PC-9 (cell line): ENCODE data around the gene ITSN1. TPM values are rescaled to one million over a fixed set of nuclear protein-coding genes. Genes with fewer than 3 reads are reported as not detected.

ENCODE experiments used
- BruUV-seq: library from RNA; stranded (reverse); fragments of 400-500 nt; replicated peaks from 2 replicates; lab custom pipeline; 2021; lab: Mats Ljungman, UMichigan
- CTCF ChIA-PET: fragments of 300-600 bp; sonication (Branson Sonifier 250); formaldehyde crosslinking; loops from one replicate; lab custom pipeline; 2022; ENCODE audit warnings: antibody characterized with exemption; lab: Charles Lee
- POLR2A ChIA-PET: fragments of 300-600 bp; sonication (Branson Sonifier 250); formaldehyde crosslinking; loops from one replicate; lab custom pipeline; 2022; ENCODE audit warnings: antibody characterized with exemption; ENCODE audit not compliant: unreplicated experiment; lab: Charles Lee
- DNase-seq, 2 experiments: peaks; one replicate each; pipeline versions ENCODE4 v3.0.0 to v3.0.0-alpha.2; 2015 to 2022; ENCODE audit warnings: mixed read lengths in 1 of 2
- H2AFZ ChIP-seq: fragments of 200-600 bp; sonication (generic); 2 replicates; pipeline ENCODE4 v1.8.1; 2017; ENCODE audit warnings: antibody characterized with exemption
- H3F3A ChIP-seq: fragments of 200-600 bp; sonication (generic); 2 replicates; pipeline ENCODE4 v1.8.1; 2017; ENCODE audit warnings: antibody characterized with exemption, mild to moderate bottlenecking, low read depth; ENCODE audit not compliant: insufficient read depth
- H3K27ac ChIP-seq: fragments of 200-600 bp; sonication (generic); 2 replicates; pipeline ENCODE4 v1.6.1; 2016; ENCODE audit warnings: mixed run types
- H3K27me3 ChIP-seq: fragments of 200-600 bp; sonication (generic); 2 replicates; pipeline ENCODE4 v1.6.1; 2016; ENCODE audit warnings: low read depth, mixed run types; ENCODE audit not compliant: insufficient read depth
- H3K36me3 ChIP-seq: fragments of 200-600 bp; sonication (generic); 2 replicates; pipeline ENCODE4 v1.6.1; 2016; ENCODE audit warnings: low read depth, mixed run types
- H3K4me1 ChIP-seq: fragments of 200-600 bp; sonication (generic); replicated peaks from 2 replicates; pipeline ENCODE4 v1.6.1; 2016; ENCODE audit warnings: mixed run types; ENCODE audit not compliant: insufficient read depth
- H3K4me2 ChIP-seq: fragments of 200-600 bp; sonication (generic); 2 replicates; pipeline ENCODE4 v1.6.1; 2017; ENCODE audit warnings: mixed run types
- H3K4me3 ChIP-seq: fragments of 200-600 bp; sonication (generic); 2 replicates; pipeline ENCODE4 v1.6.1; 2016; ENCODE audit warnings: mixed run types
- H3K79me2 ChIP-seq: fragments of 200-600 bp; sonication (generic); 2 replicates; pipeline ENCODE4 v1.6.1; 2017; ENCODE audit warnings: low read depth, mixed run types
- H3K9me2 ChIP-seq: fragments of 200-600 bp; sonication (generic); 2 replicates; pipeline ENCODE4 v1.8.1; 2017; ENCODE audit warnings: mild to moderate bottlenecking; ENCODE audit not compliant: insufficient read depth
- H3K9me3 ChIP-seq: fragments of 200-600 bp; sonication (generic); 2 replicates; pipeline ENCODE4 v1.8.1; 2016; ENCODE audit warnings: low read depth; ENCODE audit not compliant: insufficient read depth
- H4K20me1 ChIP-seq: fragments of 200-600 bp; sonication (generic); 2 replicates; pipeline ENCODE4 v1.8.1; 2017; ENCODE audit not compliant: insufficient read depth
- CTCF ChIP-seq: fragments of 200-600 bp; sonication (generic); conservative IDR thresholded peaks from 2 replicates; pipeline ENCODE4 v1.6.1; 2017; ENCODE audit warnings: mixed run types, antibody characterized with exemption, mild to moderate bottlenecking, moderate library complexity
- EZH2 ChIP-seq: fragments of 200-600 bp; sonication (generic); IDR thresholded peaks from 2 replicates; pipeline ENCODE4 v1.8.0; 2017; ENCODE audit warnings: antibody characterized with exemption, low read depth
- intact Hi-C: fragments of 100-400 bp; cut with micrococcal nuclease; formaldehyde crosslinking; loops from one replicate; pipeline ENCODE4 v1.10.0; 2022; ENCODE audit not compliant: unreplicated experiment
- total RNA-seq: library from RNA; stranded (reverse); gene quantifications from 2 replicates; pipeline ENCODE4 v1.2.3, GENCODE V29; 2021

ITSN1 gene
- total RNA-seq, 1 experiment from 2014 or later, result 46.3 TPM

- Histone ChIP-seq H3K9me2 (no peaks in the 10 kb centered on the region), H3K36me3 (no peaks in the 10 kb centered on the region), H3K9me3 (no peaks in the 10 kb centered on the region), H3K4me1 (no peaks in the 10 kb centered on the region), H2AFZ (no peak overlapping the region), H3K27ac (no peak overlapping the region), H3K4me3 (no peak overlapping the region), H3K27me3 (no peaks in the 10 kb centered on the region), H4K20me1 (no peaks in the 10 kb centered on the region), H3F3A (no peaks in the 10 kb centered on the region), H3K4me2 (no peak overlapping the region), H3K79me2 (no peaks in the 10 kb centered on the region)
- no peak for DNase-seq
- TF ChIP-seq EZH2 (no peak), CTCF (no peak)
- intact Hi-C loops, result no loop called here
- no TSS peak for BruUV-seq
- POLR2A ChIA-PET, result interaction anchor here (0.7 kb wide), 1 partner anchor 96 kb away, joined by 8 read pairs; no protein-coding TSS in a partner anchor
- CTCF ChIA-PET, result no interaction called here
These were observed 296.1 kb downstream of the ITSN1 start for GRCh38 chr21:33938381-33938780.

- ChIA-PET CTCF (no interaction called here), POLR2A (interaction anchor here (0.7 kb wide), 1 partner anchor 95 kb away, joined by 8 read pairs; no protein-coding TSS in a partner anchor)
- Histone ChIP-seq H3K79me2 (no peaks in the 10 kb centered on the region), H3K4me2 (no peak overlapping the region), H4K20me1 (no peaks in the 10 kb centered on the region), H3K27ac (no peak overlapping the region), H3K27me3 (no peaks in the 10 kb centered on the region), H3K36me3 (no peaks in the 10 kb centered on the region), H3K9me3 (no peaks in the 10 kb centered on the region), H3K4me3 (no peak overlapping the region), H3K4me1 (no peaks in the 10 kb centered on the region), H2AFZ (no peak overlapping the region), H3F3A (no peaks in the 10 kb centered on the region), H3K9me2 (no peaks in the 10 kb centered on the region)
- no peak for DNase-seq
- intact Hi-C loops, result no loop called here
- BruUV-seq, result no TSS peak
- TF ChIP-seq CTCF (no peak), EZH2 (no peak)
These were observed 296.9 kb downstream of the ITSN1 start for GRCh38 chr21:33939226-33939625.

- no peak overlapping the region for H3K27ac ChIP-seq
These were observed 298.0 kb downstream of the ITSN1 start for GRCh38 chr21:33940164-33940880.

More at GRCh38 chr21:33940164-33940880, 298.0 kb downstream of the ITSN1 start:
- Histone ChIP-seq H3K9me2 (no peaks in the 10 kb centered on the region), H2AFZ (no peak overlapping the region), H3F3A (no peaks in the 10 kb centered on the region), H4K20me1 (no peaks in the 10 kb centered on the region), H3K4me3 (no peak overlapping the region), H3K27me3 (no peaks in the 10 kb centered on the region), H3K36me3 (no peaks in the 10 kb centered on the region), H3K79me2 (no peaks in the 10 kb centered on the region), H3K9me3 (no peaks in the 10 kb centered on the region), H3K4me2 (no peak overlapping the region), H3K4me1 (no peaks in the 10 kb centered on the region)
- intact Hi-C loops, result no loop called here
- ChIA-PET CTCF (interaction anchor here (0.6 kb wide), 1 partner anchor 409 kb away, joined by 6 read pairs; no protein-coding TSS in a partner anchor), POLR2A (interaction anchor here (0.7 kb wide), 1 partner anchor 135 kb away, joined by 7 read pairs; no protein-coding TSS in a partner anchor)
- DNase-seq, result no peak
- BruUV-seq, result no TSS peak
- TF ChIP-seq EZH2, result no peak
- no peak for TF ChIP-seq CTCF
